Erythroblast (primary cell): ENCODE data around the gene VPS72.

ENCODE experiments used
- GATA1 ChIP-seq: IDR thresholded peaks from 2 replicates; pipeline ENCODE4 v1.6.1; 2011; ENCODE audit warnings: low read depth, mild to moderate bottlenecking, control low read depth, low read length, moderate library complexity
- POLR2A ChIP-seq: IDR thresholded peaks from 2 replicates; pipeline ENCODE4 v1.6.1; 2011; ENCODE audit warnings: mild to moderate bottlenecking, low read length

- TF ChIP-seq POLR2A (no peak), GATA1 (no peak)
Measured at GRCh38 chr1:151222130-151222529, 32.1 kb upstream of the VPS72 start.
